ENCODE data around the gene CCL13.

The CCL13 gene

GRCh38 chr17:34369571-34369970 is 13.3 kb downstream of the CCL13 start:
- no peak for DNase-seq (ENCODE audit: low spot score)
- POLR2A ChIA-PET (ENCODE audit: low non-redundant PET), result no interaction called here
- CTCF ChIA-PET, result interaction anchor here (0.6 kb wide), 1 partner anchor 52 kb away, joined by 4 read pairs; no protein-coding TSS in a partner anchor
- TF ChIP-seq CTCF (conservative IDR thresholded peaks at IDR 0.05; ENCODE audit: low read depth), result no peak
- no peak overlapping the region for H3K27ac ChIP-seq

GRCh38 chr17:34370376-34370996 is 14.2 kb downstream of the CCL13 start:
- H3K27ac ChIP-seq, result no peak overlapping the region
- POLR2A ChIA-PET (ENCODE audit: low non-redundant PET), result no interaction called here
- no peak for TF ChIP-seq CTCF (conservative IDR thresholded peaks at IDR 0.05; ENCODE audit: low read depth)
- DNase-seq (ENCODE audit: low spot score), result no peak
- CTCF ChIA-PET, result interaction anchor here (0.7 to 2.9 kb wide), 2 partner anchors 9 to 170 kb away, joined by 3 to 10 read pairs; no protein-coding TSS in a partner anchor

- TF ChIP-seq CTCF (conservative IDR thresholded peaks at IDR 0.05; ENCODE audit: low read depth), result no peak
- ChIA-PET POLR2A (ENCODE audit: low non-redundant PET) (no interaction called here), CTCF (interaction anchor here (0.7 to 2.9 kb wide), 2 partner anchors 9 to 170 kb away, joined by 3 to 10 read pairs; no protein-coding TSS in a partner anchor)
- peak; percentile 8 for DNase-seq (ENCODE audit: low spot score)
- H3K27ac ChIP-seq, result no peak overlapping the region
Measured at GRCh38 chr17:34370997-34371395, 14.7 kb downstream of the CCL13 start.

- no peak overlapping the region for H3K27ac ChIP-seq
- ChIA-PET CTCF (interaction anchor here (0.7 to 2.9 kb wide), 2 partner anchors 10 to 171 kb away, joined by 3 to 10 read pairs; no protein-coding TSS in a partner anchor), POLR2A (ENCODE audit: low non-redundant PET) (no interaction called here)
- no peak for TF ChIP-seq CTCF (conservative IDR thresholded peaks at IDR 0.05; ENCODE audit: low read depth)
- DNase-seq (ENCODE audit: low spot score), result no peak
Measured at GRCh38 chr17:34371405-34372100, 15.3 kb downstream of the CCL13 start.

GRCh38 chr17:34374457-34374856 is 18.2 kb downstream of the CCL13 start:
- POLR2A ChIA-PET (ENCODE audit: low non-redundant PET), result no interaction called here
- CTCF ChIA-PET, result no interaction called here
- no peak overlapping the region for H3K27ac ChIP-seq
- DNase-seq (ENCODE audit: low spot score), result no peak
- TF ChIP-seq CTCF (conservative IDR thresholded peaks at IDR 0.05; ENCODE audit: low read depth), result no peak

- POLR2A ChIA-PET (ENCODE audit: low non-redundant PET), result no interaction called here
- no peak for DNase-seq (ENCODE audit: low spot score)
- no peak overlapping the region for H3K27ac ChIP-seq
- no peak for TF ChIP-seq CTCF (conservative IDR thresholded peaks at IDR 0.05; ENCODE audit: low read depth)
- CTCF ChIA-PET, result interaction anchor here (0.7 kb wide), 1 partner anchor 10 kb away, joined by 3 read pairs; no protein-coding TSS in a partner anchor
Measured at GRCh38 chr17:34375426-34375997, 19.2 kb downstream of the CCL13 start.
